Measurements from ENCODE around the gene LZTR1.

DNA sequence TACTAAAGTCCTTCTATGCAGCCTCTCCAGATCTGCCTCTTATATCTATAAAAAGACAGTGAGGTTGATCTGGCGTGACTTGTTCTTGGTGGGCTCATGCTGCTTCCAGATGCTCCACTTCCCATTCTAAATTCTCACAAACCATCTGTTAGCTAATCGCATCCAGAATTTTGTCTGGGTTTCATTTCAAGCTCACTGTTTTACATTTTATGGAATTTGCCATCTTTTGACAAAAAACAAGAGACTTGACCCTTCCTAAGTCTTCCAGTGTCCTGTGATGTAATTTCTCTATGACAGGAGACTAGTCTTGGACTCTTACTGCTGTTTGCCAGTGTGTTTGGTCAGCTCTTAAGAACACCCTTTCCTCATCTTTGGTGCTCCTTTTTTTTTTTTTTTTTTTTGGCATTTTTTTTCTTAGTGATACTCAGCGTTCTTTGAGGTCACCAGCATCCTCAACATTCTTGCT is 41.9 kb upstream of the LZTR1 start:
- TF ChIP-seq, protein P1, sequence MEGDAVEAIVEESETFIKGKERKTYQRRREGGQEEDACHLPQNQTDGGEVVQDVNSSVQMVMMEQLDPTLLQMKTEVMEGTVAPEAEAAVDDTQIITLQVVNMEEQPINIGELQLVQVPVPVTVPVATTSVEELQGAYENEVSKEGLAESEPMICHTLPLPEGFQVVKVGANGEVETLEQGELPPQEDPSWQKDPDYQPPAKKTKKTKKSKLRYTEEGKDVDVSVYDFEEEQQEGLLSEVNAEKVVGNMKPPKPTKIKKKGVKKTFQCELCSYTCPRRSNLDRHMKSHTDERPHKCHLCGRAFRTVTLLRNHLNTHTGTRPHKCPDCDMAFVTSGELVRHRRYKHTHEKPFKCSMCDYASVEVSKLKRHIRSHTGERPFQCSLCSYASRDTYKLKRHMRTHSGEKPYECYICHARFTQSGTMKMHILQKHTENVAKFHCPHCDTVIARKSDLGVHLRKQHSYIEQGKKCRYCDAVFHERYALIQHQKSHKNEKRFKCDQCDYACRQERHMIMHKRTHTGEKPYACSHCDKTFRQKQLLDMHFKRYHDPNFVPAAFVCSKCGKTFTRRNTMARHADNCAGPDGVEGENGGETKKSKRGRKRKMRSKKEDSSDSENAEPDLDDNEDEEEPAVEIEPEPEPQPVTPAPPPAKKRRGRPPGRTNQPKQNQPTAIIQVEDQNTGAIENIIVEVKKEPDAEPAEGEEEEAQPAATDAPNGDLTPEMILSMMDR (IDR thresholded peaks at IDR 0.05; ENCODE audit: low read depth, low read length): no peak
- TF ChIP-seq EZH2phosphoT487 (IDR thresholded peaks at IDR 0.05; ENCODE audit: low read depth): no peak
